Left ventricle myocardium inferior (tissue), 1 donor: Measurements from ENCODE around the gene ABCG1. TPM values are rescaled to one million over a fixed set of nuclear protein-coding genes. Genes with fewer than 3 reads are reported as not detected.

Experiments
- DNase-seq: peaks from one replicate; pipeline ENCODE4 v3.0.0-alpha.2; 2020
- H3K27ac ChIP-seq: fragments of 200-600 bp; replicated peaks from 2 replicates; pipeline ENCODE4 v1.8.0; 2021
- H3K27me3 ChIP-seq: fragments of 200-600 bp; 2 replicates; pipeline ENCODE4 v1.8.0; 2021; ENCODE audit warnings: low read depth
- H3K36me3 ChIP-seq: fragments of 200-600 bp; 2 replicates; pipeline ENCODE4 v1.8.0; 2021
- H3K4me1 ChIP-seq: fragments of 200-600 bp; 2 replicates; pipeline ENCODE4 v1.8.0; 2021
- H3K4me3 ChIP-seq: fragments of 200-600 bp; 2 replicates; pipeline ENCODE4 v1.8.0; 2021; ENCODE audit warnings: mild to moderate bottlenecking, moderate library complexity
- H3K9me3 ChIP-seq: fragments of 200-600 bp; replicated peaks from 2 replicates; pipeline ENCODE4 v1.8.0; 2021
- CTCF ChIP-seq: fragments of 200-600 bp; IDR thresholded peaks from 2 replicates; pipeline ENCODE4 v1.8.0; 2021; ENCODE audit warnings: antibody characterized with exemption, mild to moderate bottlenecking, borderline replicate concordance
- intact Hi-C: fragments of 100-400 bp; cut with micrococcal nuclease; formaldehyde crosslinking; loops from one replicate; pipeline ENCODE4 v1.11.0; 2022
- total RNA-seq: library from RNA; stranded (reverse); fragmentation: NEBNext Ultra II Directional; extraction: Animal tissue kit (Norgen Biotek cat#: 25700); gene quantifications from one replicate; pipeline ENCODE4 v1.2.1, GENCODE V29; 2021
- donor health status: DM: no; HTN: yes; CAD: no; lungs with severe emphysema.

The ABCG1 gene
- total RNA-seq, 1 donor from 2014 or later, result 8.7 TPM

- intact Hi-C loops, result no loop called here
- no peak for TF ChIP-seq CTCF
- Histone ChIP-seq H3K27ac (no peak overlapping the region), H3K9me3 (no peaks in the 10 kb centered on the region), H3K4me3 (no peak overlapping the region), H3K27me3 (peaks cover 49% of the 10 kb centered on the region), H3K4me1 (peaks cover 22% of the 10 kb centered on the region), H3K36me3 (no peaks in the 10 kb centered on the region)
- DNase-seq, result no peak
These were observed 90.2 kb downstream of the ABCG1 start for GRCh38 chr21:42308914-42309752.

- Histone ChIP-seq H3K4me3 (no peak overlapping the region), H3K27ac (no peak overlapping the region), H3K4me1 (peaks cover 22% of the 10 kb centered on the region), H3K27me3 (peaks cover 49% of the 10 kb centered on the region), H3K9me3 (no peaks in the 10 kb centered on the region), H3K36me3 (no peaks in the 10 kb centered on the region)
- intact Hi-C loops, result no loop called here
- peak; percentile 43 for DNase-seq
- TF ChIP-seq CTCF, result peak; percentile 78
These were observed 90.8 kb downstream of the ABCG1 start for GRCh38 chr21:42309753-42310213.

GRCh38 chr21:42310411-42311001 is 91.6 kb downstream of the ABCG1 start:
- H3K36me3 ChIP-seq, result no peaks in the 10 kb centered on the region
- H3K9me3 ChIP-seq, result no peaks in the 10 kb centered on the region
- H3K4me1 ChIP-seq, result peaks cover 22% of the 10 kb centered on the region
- no peak overlapping the region for H3K27ac ChIP-seq
- H3K27me3 ChIP-seq, result peaks cover 49% of the 10 kb centered on the region
- intact Hi-C loops, result no loop called here
- TF ChIP-seq CTCF, result no peak
- no peak overlapping the region for H3K4me3 ChIP-seq
- DNase-seq, result no peak

- H3K27me3 ChIP-seq, result peaks cover 44% of the 10 kb centered on the region
- no peak overlapping the region for H3K4me3 ChIP-seq
- intact Hi-C loops, result no loop called here
These were observed 92.2 kb downstream of the ABCG1 start for GRCh38 chr21:42311160-42311559.

More at GRCh38 chr21:42311160-42311559, 92.2 kb downstream of the ABCG1 start:
- DNase-seq, result no peak
- Histone ChIP-seq H3K27ac (no peak overlapping the region), H3K4me1 (peaks cover 22% of the 10 kb centered on the region), H3K36me3 (no peaks in the 10 kb centered on the region), H3K9me3 (no peaks in the 10 kb centered on the region)
- TF ChIP-seq CTCF, result no peak
